Umbilical cord (tissue), 2 donors: ENCODE results near the gene MSH2. TPM values are rescaled to one million over a fixed set of nuclear protein-coding genes. Genes with fewer than 3 reads are reported as not detected.
"Not testable (repeated sequence)": the region's sequence is repeated elsewhere in the genome, so short reads cannot be mapped to it uniquely, and the experiment has no call there.

Experiments
- DNase-seq: peaks from one replicate; pipeline ENCODE4 v3.0.0-alpha.2; 2015; ENCODE audit warnings: low spot score
- total RNA-seq: library from RNA; depleted of rRNA; stranded (reverse); fragments of >200 nt; gene quantifications from one replicate; pipeline ENCODE4 v1.2.3, GENCODE V29; 2014; ENCODE audit warnings: low replicate concordance; ENCODE audit not compliant: insufficient read depth

MSH2 gene
- total RNA-seq = 14.4 TPM

DNA sequence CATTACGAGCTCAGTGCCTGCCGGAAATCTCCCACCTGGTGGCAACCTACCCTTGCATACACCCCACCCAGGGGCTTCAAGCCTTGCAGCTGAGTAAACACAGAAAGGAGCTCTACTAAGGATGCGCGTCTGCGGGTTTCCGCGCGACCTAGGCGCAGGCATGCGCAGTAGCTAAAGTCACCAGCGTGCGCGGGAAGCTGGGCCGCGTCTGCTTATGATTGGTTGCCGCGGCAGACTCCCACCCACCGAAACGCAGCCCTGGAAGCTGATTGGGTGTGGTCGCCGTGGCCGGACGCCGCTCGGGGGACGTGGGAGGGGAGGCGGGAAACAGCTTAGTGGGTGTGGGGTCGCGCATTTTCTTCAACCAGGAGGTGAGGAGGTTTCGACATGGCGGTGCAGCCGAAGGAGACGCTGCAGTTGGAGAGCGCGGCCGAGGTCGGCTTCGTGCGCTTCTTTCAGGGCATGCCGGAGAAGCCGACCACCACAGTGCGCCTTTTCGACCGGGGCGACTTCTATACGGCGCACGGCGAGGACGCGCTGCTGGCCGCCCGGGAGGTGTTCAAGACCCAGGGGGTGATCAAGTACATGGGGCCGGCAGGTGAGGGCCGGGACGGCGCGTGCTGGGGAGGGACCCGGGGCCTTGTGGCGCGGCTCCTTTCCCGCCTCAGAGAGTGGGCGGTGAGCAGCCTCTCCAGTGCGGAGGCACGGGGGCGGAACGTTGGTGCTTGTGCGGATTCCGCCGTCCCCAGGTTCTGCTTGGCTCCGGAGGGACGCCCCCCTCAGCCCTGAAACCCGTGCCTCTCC, at the start of gene MSH2:
Gene MSH2, plus strand, starts transcription at position 352 of the 804 bp plus-strand sequence. Its CDS starts 36 bp downstream, at position 388.
- peak; percentile 95 for DNase-seq

DNA sequence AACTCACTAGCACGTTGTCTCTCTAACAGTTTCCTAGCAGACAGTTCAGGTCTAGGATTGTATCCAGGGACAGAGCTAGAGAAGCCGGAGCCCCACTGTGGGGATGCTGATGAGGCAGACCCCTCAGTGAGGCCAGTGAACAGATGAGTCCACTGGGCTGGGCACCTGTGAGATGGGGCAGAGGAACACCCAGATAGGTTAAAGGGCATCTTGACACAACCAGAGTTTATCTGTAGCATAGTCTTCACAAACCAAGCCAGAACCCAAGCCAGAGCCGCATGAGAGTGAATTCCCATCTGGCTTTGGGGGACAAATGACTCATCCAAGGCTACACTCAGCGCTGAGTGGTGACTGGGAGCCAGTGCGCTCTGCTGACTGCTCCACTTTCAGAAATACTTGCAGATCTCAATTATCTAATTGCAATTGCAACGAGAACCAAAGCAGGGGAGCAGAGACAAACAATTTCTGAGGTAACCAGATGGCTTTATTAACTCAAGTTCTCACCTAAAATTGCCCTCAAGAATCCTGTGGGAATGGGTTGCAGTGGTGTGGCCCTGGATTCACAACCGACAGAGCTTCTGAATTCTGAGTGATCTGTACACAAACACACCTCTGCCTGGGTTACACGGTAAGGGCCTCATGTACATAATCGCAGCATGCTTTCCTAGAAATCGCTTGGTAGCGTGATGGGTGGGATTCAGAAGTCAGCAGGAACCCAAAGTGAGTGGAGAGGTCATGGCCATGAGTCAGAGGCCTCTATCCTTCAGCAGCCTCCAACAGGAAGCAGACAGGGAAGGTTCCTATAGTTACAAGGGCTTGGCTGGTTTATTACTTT, 48.7 kb upstream of the MSH2 start:
- DNase-seq = peak; percentile 39

DNA sequence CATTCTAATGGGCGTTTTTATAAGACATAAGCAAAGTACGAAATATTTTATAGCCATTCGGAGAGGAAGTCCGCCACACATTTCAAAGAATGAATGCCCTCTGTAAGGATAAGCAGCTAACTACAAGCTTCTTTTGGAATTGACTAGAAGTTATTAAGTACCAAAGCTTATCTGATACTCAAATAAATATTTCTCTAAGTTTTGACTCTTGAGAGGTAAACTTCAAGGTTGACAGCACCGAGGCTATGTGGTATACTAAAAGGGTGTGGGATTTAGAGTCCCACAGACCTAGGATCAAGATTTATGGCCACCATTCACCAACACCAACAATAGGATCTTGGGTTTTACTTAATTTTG, 48.1 kb upstream of the MSH2 start:
- no peak for DNase-seq

DNA sequence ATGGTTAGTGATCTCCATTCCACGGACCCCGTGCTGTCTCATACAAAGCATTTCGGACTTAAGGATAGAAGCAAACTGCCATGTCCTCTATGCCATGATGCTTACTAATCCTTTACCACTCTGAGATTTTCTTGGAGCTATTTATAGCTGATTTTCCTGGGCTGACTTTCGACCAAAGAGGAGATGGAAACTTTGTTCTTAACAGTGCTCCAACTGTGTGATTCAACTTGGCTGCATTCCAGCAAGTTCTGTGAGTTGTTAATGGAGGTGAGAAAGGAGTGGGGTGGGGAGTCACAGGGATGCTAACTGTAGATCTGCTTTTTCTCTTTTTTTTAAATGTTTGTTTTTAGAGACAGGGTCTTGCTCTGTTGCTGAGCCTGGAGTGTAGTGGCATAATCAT, 45.5 kb upstream of the MSH2 start:
- DNase-seq = peak; percentile 67

DNA sequence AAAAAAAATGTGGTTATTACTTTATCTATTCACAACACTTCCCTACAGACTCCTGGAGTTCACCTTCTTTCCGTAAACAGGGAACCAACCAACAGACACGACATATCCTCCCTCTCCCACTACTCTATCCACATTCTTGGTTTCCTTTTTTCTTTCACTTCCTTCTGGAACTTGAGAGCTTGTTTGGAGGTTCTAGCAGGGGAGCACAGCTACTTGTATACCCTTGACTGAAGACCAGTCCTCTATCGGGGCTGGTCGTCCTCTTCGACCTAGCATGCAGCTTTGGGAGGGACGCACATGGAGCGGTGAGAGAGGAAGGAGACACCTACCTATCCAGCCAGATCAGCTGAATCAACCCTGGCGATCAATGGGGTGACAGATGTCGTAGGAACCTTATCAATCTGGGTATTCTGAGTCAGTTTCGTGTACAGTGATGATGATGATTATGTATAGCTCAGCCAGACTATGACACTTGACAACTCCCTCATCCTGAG, 43.5 kb upstream of the MSH2 start:
- DNase-seq = no peak

DNA sequence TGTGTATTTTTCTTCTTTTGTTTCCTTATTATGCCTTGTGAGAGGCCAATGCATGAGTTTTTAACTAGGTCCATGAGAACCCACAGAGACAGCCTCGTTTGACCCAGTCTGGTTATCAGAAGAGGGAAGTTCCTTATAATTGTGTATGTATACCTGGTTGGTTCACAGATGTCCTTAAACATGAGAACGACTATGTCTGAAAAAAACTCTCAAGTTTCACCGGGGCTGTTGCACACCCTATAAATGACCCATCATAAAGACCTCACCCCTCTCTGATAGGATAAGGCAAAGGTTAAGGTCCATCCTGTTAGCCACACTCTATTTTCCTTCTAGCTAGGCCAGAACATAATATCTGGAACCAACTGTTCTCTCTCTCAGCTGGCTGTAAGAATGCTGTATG, 42.7 kb upstream of the MSH2 start:
- DNase-seq = no peak

DNA sequence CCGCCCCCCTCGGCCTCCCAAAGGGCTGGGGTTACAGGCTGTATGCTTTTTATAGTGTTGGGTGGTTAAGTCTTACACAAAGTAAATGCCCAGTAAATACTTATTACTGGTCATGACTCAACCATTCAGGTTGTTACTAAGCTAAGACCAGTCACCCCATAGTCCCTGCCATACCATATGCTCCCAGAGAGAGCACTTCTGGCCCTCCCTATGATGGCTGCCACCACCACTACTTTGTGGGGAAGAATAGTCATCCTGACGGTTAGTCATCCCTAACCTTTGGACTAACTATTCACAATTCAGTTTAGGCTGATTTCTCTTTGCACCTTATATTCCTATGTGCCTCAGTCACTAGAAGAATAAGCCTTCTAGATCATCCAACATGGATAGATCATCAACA, 42.0 kb upstream of the MSH2 start:
- DNase-seq = no peak

DNA sequence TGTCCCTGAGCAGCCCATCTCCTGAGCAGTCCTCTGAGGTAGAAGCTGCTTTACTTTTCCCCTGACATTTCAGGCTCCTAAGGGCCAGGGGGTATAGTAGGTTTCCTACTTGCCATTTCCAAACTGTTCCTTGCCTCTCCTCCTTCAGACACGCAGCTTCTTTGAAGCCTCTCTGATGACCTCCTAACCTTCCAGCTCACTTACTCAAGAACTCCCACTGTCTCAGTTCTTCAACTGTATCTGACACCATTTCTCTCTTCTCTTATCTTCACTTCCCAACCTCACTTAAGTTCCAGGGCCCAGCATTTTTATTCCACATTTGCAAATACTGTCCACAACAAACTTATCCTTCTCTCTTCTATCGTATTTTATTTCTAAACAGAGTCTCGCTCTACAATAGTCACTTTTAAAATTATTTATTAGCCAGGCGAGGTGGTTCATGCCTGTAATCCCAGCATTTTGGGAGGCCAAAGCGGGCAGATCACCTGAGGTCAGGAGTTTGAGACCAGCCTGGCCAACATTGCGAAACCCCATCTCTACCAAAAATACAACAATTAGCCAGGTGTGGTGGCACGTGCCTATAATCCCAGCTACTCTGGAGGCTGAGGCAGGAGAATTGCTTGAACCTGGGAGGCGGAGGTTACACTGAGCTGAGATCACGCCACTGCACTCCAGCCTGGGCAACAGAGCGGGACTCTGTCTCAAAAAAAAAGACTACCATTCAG, 41.3 kb upstream of the MSH2 start:
- not testable (repeated sequence) for DNase-seq

DNA sequence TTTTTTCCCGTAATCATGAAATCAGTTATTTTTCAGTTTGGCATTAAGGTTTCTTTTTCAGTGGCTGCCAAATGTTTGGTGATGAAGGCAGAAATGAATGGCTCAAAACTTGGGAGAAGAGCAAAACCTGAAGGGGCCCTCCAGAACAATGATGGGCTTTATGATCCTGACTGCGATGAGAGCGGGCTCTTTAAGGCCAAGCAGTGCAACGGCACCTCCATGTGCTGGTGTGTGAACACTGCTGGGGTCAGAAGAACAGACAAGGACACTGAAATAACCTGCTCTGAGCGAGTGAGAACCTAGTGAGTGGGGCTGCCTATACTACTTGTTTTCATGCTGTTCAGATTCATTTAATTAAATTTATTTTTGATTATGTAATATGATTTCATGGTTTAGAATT, 29.2 kb upstream of the MSH2 start:
- DNase-seq = no peak

DNA sequence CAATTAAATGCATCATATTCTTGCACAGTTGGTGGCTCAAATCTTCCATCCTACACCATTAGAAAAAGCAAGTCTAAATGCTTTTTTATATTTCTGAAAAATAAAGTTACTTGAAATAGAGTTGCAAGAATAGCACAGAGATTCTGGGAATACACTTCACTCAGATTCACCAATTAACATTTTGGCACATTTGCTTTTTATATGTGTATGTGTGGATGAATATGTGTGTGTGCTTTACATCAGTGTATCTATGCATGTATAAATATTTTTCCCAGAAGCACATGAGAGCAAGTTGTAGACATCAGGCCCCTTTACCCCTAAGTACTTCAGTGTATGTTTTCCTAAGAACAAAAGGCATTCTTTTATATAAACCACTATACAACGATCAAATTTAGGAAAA, 27.6 kb upstream of the MSH2 start:
- DNase-seq = no peak

DNA sequence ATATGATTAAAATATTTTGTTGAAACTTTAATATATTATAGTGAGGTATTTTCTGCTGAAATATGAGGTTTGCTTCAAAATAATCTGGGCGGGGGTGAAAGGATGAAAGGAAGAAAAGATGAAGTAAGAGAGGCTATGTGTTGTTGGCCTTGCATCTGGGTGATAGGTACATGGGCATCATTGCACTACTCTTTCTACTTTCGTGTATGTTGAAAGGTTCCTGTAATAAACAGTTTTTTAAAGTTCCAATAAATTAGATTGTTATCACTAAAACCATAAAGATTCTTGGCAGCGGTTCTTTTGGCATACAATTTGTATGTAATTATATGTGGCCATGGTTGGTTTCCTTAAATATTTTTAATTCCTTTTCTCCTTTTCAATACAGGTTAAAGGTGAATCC, 23.6 kb upstream of the MSH2 start:
- no peak for DNase-seq

DNA sequence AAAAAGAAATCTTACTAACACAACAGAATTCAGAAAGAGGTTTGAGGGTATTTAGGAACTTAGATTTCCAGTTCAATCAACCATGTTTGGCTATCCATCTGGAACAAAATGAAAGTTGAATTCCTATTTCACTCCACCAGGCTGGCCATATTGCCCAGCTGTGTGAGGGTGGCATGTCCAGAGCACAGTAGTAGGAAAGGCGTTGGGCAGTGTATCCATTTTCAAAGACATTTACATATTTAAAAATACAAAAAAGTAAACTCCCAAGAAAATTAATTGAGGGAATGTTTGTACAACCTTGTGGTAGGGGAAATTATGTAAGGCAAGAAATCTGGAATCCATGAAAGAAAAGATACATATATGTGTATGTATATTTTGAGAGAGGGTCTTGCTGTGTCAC, 21.5 kb upstream of the MSH2 start:
- no peak for DNase-seq

DNA sequence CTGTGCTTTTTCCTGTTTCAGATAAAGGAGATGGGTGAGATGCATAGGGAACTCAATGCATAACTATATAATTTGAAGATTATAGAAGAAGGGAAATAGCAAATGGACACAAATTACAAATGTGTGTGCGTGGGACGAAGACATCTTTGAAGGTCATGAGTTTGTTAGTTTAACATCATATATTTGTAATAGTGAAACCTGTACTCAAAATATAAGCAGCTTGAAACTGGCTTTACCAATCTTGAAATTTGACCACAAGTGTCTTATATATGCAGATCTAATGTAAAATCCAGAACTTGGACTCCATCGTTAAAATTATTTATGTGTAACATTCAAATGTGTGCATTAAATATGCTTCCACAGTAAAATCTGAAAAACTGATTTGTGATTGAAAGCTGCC, 16.4 kb upstream of the MSH2 start:
- DNase-seq = no peak

DNA sequence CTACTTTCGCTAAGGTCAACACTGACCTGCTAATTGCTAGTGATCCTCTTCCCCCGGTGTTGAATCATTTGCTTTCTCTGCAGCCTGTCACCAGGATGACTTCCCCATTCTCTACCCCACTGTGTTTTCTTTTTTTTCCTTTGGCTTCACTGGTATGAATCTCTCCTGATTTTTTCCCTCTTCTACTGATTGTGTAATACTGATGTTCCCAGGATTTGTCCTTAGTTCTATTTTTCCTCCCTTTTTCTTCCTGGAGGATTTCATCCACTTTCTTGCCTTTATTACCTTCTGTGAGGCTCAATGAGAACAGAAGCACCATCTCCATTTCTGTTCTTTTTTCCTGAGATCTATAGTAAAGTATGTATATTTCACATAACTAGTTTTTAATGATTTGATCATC, 14.1 kb upstream of the MSH2 start:
- DNase-seq = no peak

DNA sequence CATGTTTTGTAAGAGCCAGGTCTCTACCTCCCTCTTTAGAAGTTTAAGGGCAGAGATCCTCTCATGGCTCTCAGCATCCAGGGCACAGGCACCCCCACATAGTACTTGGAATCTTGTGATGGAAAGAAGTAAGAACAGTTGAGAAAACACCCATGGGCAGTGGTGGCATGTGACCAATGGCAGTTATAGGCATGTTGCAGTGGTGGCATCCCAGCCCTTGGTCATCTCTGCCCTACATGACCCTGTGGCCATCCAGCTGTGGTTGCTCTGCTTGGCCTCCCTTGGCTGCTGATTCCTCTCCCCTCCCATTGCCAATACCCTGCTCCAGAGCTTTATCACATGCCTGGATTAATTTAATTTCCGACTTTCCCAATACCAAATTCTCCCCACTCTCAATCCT, 13.3 kb upstream of the MSH2 start:
- no peak for DNase-seq

DNA sequence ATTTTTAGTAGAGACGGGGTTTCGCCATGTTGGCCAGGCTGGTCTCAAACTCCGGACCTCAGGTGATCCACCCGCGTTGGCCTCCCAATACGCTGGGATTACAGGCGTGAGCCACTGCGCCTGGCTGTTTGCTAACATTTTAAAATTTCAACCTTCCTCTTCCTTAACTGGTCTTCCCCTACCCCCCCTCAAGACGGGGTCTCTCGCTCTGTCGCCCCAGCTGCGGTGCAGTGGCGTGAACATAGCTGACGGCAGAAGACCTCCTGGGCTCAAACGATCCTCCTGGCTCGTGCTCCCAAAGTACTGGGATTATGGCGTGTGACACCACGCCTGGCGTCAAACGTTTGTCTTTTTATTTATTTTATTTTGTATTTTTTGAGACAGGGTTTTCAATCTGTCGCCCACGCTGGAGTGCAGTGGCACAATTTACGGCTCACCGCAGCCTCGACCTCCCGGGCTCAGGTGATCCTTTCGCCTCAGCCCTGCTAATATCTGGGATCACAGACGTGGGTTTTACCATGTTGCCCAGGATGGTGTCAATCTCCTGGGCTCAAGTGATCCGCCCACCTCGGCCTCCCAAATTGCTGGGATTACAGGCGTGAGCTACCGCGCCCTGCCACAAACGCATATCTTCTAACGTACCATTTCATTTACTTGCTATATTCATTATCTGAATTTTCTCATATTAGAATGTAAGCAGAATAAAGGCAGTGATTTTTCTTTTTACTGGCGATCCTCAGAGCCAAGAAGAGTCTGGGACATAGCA, 984 bp upstream of the MSH2 start:
- DNase-seq = no peak

DNA sequence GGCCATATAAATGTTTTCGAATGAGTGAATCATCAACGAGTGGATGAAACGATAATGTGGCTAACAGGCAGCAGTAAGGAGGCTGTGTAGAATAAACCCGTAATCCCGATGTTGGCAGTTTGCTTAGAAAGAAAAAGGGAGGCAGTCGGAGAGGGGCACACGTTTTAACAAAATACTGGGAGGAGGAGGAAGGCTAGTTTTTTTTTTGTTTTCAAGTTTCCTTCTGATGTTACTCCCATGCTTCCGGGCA, 476 bp upstream of the MSH2 start:
- no peak for DNase-seq

DNA sequence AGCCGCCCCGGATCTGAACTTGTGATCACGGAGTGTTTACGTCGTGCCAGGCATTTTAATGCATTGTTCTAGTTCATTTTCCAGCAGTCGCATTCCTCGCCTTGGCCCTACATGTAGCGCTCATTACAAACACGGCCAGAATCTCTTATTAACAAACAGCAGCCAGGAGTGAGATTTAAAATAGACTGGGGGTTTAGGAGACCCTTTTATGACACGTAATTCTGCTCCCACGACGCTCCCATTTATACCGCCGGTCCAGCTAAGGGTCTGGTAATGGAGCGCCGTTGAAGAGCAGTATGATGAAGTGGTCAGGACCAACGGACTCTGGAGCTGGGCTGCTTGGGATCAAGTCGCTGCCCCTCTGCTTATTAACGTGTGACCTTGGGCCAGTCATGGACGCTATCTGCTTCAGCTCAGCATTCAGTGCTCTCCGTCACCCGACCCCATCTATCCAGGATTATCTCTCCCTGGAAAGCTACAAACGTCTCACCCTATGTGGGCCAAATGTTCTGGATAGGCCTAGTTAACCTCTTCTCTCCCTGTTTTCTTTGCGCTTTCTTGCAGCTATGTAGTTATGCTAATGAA, 745 bp downstream of the MSH2 start:
- no peak for DNase-seq

DNA sequence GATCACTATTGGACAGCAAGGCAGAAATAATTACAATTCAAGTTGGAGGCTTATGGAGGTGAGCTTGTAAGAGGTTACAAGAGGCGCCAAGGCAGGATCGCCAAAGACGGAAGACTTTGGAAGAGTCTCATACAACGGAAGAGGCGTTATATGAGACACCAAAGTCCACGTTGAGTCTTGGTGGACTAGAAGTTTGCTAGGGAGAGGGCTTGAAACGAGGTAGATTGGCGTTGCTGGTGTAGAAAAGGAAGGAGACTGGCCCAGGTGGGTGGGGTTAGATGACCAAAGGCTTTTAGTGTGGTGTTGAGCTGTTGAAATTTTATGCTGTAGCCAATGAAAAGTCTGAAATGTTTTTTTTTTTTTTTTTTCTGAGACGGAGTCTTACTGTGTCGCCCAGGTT, 1.4 kb downstream of the MSH2 start:
- DNase-seq = no peak

DNA sequence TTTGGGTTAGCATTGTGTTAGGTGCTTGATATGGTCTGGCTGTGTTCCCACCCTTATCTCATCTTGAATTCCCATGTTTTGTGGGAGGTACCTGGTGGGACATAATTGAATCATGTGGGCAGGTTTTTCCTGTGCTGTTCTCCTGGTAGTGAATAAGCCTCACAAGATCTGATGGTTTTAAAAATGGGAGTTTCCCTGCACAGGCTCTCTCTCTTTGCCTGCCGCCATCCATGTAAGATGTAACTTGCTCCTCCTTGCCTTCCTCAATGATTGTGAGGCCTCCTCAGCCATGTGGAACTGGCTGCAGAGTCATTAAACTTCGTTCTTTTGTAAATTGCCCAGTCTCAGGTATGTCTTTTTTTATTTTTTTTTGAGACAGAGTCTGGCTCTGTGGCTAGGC, 2.8 kb downstream of the MSH2 start:
- no peak for DNase-seq

DNA sequence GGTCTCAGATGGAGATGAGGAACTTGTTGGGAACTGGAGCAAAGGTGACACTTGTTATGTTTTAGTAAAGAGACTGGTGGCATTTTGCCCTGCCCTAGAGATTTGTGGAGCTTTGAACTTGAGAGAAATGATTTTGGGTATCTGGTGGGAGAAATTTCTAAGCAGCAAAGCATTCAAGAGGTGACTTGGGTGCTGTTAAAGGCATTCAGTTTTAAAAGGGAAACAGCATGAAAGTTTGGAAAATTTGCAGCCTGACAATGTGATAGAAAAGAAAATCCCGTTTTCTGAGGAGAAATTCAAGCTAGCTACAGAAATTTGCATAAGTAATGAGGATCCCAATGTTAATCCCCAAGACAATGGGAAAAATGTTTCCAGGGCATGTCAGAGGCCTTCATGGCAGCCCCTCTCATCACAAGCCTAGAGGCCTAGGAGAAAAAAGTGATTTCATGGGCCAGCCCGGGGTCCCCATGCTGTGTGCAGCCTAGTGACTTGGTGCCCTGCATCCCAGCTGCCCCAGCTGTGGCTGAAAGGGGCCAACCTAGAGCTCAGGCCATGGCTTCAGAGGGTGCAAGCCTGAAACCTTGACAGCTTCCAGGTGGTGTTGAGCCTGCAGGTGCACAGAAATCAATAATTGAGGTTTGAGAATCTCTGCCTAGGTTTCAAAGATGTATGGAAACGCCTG, 3.8 kb downstream of the MSH2 start:
- not testable (repeated sequence) for DNase-seq
